ES-I3 (cell line): ENCODE results near the gene CYP19A1.

Experiments used
- H3K36me3 ChIP-seq: 2 replicates; pipeline ENCODE4 v1.6.1; 2013; ENCODE audit warnings: mild to moderate bottlenecking, low read length, control low read depth, moderate library complexity; ENCODE audit not compliant: insufficient read depth
- H3K4me1 ChIP-seq: 2 replicates; pipeline ENCODE4 v1.6.1; 2013; ENCODE audit warnings: mild to moderate bottlenecking, control low read depth, low read length; ENCODE audit not compliant: insufficient read depth
- H3K9ac ChIP-seq: 2 replicates; pipeline ENCODE4 v1.6.1; 2013; ENCODE audit warnings: low read depth, mild to moderate bottlenecking, low read length, moderate library complexity
- H3K9me3 ChIP-seq: 2 replicates; pipeline ENCODE4 v1.6.1; 2013; ENCODE audit warnings: mild to moderate bottlenecking, low read length, moderate library complexity; ENCODE audit not compliant: control insufficient read depth, insufficient read depth

The CYP19A1 gene

GRCh38 chr15:51323749-51324148, 14.6 kb downstream of the CYP19A1 start:
- Histone ChIP-seq H3K9me3 (no peaks in the 10 kb centered on the region), H3K9ac (no peak overlapping the region), H3K36me3 (no peaks in the 10 kb centered on the region), H3K4me1 (no peaks in the 10 kb centered on the region)

GRCh38 chr15:51322621-51323296, 15.6 kb downstream of the CYP19A1 start:
- no peaks in the 10 kb centered on the region for H3K36me3 ChIP-seq
- H3K4me1 ChIP-seq, result no peaks in the 10 kb centered on the region
- H3K9ac ChIP-seq, result no peak overlapping the region
- no peaks in the 10 kb centered on the region for H3K9me3 ChIP-seq

GRCh38 chr15:51321316-51321715, 17.1 kb downstream of the CYP19A1 start:
- Histone ChIP-seq H3K9me3 (no peaks in the 10 kb centered on the region), H3K9ac (no peak overlapping the region), H3K4me1 (no peaks in the 10 kb centered on the region), H3K36me3 (no peaks in the 10 kb centered on the region)

- no peaks in the 10 kb centered on the region for H3K36me3 ChIP-seq
- no peak overlapping the region for H3K9ac ChIP-seq
- H3K9me3 ChIP-seq, result no peaks in the 10 kb centered on the region
- H3K4me1 ChIP-seq, result no peaks in the 10 kb centered on the region
These were observed 17.6 kb downstream of the CYP19A1 start for GRCh38 chr15:51320843-51321242.

- Histone ChIP-seq H3K9me3 (no peaks in the 10 kb centered on the region), H3K36me3 (no peaks in the 10 kb centered on the region), H3K9ac (no peak overlapping the region), H3K4me1 (no peaks in the 10 kb centered on the region)
These were observed 18.9 kb downstream of the CYP19A1 start for GRCh38 chr15:51319539-51319938.

- no peak overlapping the region for H3K9ac ChIP-seq
- H3K36me3 ChIP-seq, result no peaks in the 10 kb centered on the region
- no peaks in the 10 kb centered on the region for H3K9me3 ChIP-seq
- H3K4me1 ChIP-seq, result no peaks in the 10 kb centered on the region
These were observed 19.8 kb downstream of the CYP19A1 start for GRCh38 chr15:51318382-51319150.

GRCh38 chr15:51316636-51317035, 21.8 kb downstream of the CYP19A1 start:
- H3K9me3 ChIP-seq, result no peaks in the 10 kb centered on the region
- no peaks in the 10 kb centered on the region for H3K36me3 ChIP-seq
- peaks cover 12% of the 10 kb centered on the region for H3K4me1 ChIP-seq
- H3K9ac ChIP-seq, result no peak overlapping the region

GRCh38 chr15:51315726-51316125, 22.7 kb downstream of the CYP19A1 start:
- H3K4me1 ChIP-seq, result peaks cover 12% of the 10 kb centered on the region
- no peak overlapping the region for H3K9ac ChIP-seq
- no peaks in the 10 kb centered on the region for H3K36me3 ChIP-seq
- H3K9me3 ChIP-seq, result no peaks in the 10 kb centered on the region

- no peak overlapping the region for H3K9ac ChIP-seq
- peaks cover 12% of the 10 kb centered on the region for H3K4me1 ChIP-seq
- no peaks in the 10 kb centered on the region for H3K9me3 ChIP-seq
- H3K36me3 ChIP-seq, result no peaks in the 10 kb centered on the region
These were observed 23.7 kb downstream of the CYP19A1 start for GRCh38 chr15:51314391-51315337.

GRCh38 chr15:51313644-51314280, 24.6 kb downstream of the CYP19A1 start:
- Histone ChIP-seq H3K4me1 (peaks cover 12% of the 10 kb centered on the region), H3K9ac (no peak overlapping the region), H3K36me3 (no peaks in the 10 kb centered on the region), H3K9me3 (no peaks in the 10 kb centered on the region)

- Histone ChIP-seq H3K9ac (no peak overlapping the region), H3K36me3 (no peaks in the 10 kb centered on the region), H3K4me1 (peaks cover 12% of the 10 kb centered on the region), H3K9me3 (no peaks in the 10 kb centered on the region)
These were observed 25.4 kb downstream of the CYP19A1 start for GRCh38 chr15:51313074-51313393.

GRCh38 chr15:51312166-51313073, 26.0 kb downstream of the CYP19A1 start:
- no peaks in the 10 kb centered on the region for H3K9me3 ChIP-seq
- H3K9ac ChIP-seq, result no peak overlapping the region
- H3K36me3 ChIP-seq, result no peaks in the 10 kb centered on the region
- H3K4me1 ChIP-seq, result peaks cover 12% of the 10 kb centered on the region

- H3K9ac ChIP-seq, result no peak overlapping the region
- no peaks in the 10 kb centered on the region for H3K36me3 ChIP-seq
- H3K9me3 ChIP-seq, result no peaks in the 10 kb centered on the region
- peaks cover 12% of the 10 kb centered on the region for H3K4me1 ChIP-seq
These were observed 26.9 kb downstream of the CYP19A1 start for GRCh38 chr15:51311510-51311909.
